Measurements from ENCODE around the gene ABHD6. TPM values are rescaled to one million over a fixed set of nuclear protein-coding genes. Genes with fewer than 3 reads are reported as not detected.

ABHD6 gene
- total RNA-seq, 1 donor from 2014 or later = 7.7 TPM

DNA sequence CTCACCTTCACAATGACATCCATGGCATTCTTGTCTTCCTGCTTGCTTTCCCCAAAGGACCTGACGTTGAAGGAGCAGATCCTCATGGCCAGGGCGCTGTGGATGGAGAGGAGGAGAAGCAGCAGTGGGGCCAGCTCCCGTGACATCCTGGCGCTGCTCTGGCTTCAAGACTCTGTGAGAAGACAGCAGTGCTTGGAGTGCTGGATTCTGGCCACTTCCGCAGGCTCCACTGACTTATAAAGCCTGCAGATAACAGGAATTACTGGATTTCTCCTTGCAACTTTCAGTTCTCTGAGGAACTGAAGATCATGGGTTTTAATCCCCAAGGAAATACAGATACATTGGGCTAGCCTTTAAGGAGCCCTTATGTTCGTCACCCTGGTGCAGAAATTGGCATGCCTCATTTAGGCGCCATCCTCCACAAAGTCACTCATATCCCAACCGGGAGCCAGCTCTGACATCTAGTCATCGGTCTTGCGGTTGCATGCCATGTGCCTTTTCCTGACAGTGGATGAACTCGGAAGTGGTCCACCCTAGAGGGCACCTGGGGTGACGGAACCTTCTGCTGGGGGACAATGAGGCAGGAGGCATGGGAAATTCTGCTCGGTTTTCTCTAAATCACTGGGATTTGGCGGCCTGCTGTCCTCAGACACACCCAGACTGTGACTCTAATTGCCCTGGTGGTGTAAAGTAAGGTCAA lies 26.7 kb upstream of the ABHD6 start, which contains the start of gene DNASE1L3:
DNASE1L3 (minus strand) TSS at position 212 of the 700 bp plus-strand sequence; CDS start at position 146, 66 bp downstream.
- no peak within 1 kb of the TSS for H3K4me3 ChIP-seq (ENCODE audit: low read depth, low read length)
- no peak for DNase-seq (ENCODE audit: low read depth)
- no peaks in the 10 kb centered on the region for H3K36me3 ChIP-seq (ENCODE audit: control insufficient read depth, insufficient read depth, low read length)
- TF ChIP-seq, protein P1, sequence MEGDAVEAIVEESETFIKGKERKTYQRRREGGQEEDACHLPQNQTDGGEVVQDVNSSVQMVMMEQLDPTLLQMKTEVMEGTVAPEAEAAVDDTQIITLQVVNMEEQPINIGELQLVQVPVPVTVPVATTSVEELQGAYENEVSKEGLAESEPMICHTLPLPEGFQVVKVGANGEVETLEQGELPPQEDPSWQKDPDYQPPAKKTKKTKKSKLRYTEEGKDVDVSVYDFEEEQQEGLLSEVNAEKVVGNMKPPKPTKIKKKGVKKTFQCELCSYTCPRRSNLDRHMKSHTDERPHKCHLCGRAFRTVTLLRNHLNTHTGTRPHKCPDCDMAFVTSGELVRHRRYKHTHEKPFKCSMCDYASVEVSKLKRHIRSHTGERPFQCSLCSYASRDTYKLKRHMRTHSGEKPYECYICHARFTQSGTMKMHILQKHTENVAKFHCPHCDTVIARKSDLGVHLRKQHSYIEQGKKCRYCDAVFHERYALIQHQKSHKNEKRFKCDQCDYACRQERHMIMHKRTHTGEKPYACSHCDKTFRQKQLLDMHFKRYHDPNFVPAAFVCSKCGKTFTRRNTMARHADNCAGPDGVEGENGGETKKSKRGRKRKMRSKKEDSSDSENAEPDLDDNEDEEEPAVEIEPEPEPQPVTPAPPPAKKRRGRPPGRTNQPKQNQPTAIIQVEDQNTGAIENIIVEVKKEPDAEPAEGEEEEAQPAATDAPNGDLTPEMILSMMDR (IDR thresholded peaks at IDR 0.05; ENCODE audit: insufficient read depth, low read length, poor library complexity, severe bottlenecking) = no peak
- H3K27me3 ChIP-seq (ENCODE audit: control insufficient read depth, insufficient read depth, low read length) = peaks cover 4% of the 10 kb centered on the region

DNA sequence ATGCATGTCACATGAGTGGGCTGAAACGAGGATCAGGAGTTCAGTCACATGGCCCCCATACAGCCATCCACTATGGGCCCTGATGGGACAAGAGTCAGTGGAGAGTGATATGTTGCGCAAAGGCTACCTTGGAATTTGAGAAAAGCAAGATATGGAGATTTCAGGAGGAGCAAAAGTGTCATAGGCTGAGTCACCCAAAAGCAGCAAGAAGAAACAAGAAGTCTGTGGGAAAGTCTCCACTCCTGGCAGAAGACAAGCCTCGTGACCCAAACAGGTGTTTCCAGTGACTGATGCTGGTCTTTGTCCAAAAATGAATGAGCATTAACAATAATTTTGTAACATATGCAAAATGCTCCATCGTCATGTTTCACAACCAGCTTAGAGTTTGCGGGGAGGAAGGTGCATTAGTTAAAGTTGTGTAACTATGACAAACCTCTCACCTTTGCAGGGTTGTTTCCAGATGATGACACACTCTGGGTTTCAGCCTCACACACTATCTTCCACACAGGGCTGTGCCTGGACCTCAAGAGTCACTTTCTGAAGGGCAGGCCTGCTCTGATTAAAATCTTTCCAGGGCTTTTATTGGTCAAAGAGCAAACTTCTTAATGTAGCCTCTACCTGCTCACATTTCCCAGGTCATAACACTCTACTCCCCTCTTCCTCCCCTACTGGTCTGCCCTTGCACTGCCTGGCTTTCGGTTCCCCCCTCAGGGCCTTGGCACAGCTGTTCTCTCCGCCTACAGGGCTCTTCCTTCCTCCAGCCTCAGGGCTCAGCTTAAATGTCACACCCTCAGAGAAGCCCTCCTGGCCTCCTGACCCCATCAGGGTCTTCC lies 22.9 kb upstream of the ABHD6 start:
- Histone ChIP-seq H3K36me3 (ENCODE audit: control insufficient read depth, insufficient read depth, low read length) (no peaks in the 10 kb centered on the region), H3K4me3 (ENCODE audit: low read depth, low read length) (no peak overlapping the region), H3K27me3 (ENCODE audit: control insufficient read depth, insufficient read depth, low read length) (peaks cover 4% of the 10 kb centered on the region)
- no peak for DNase-seq (ENCODE audit: low read depth)
- TF ChIP-seq, protein P1 (IDR thresholded peaks at IDR 0.05; ENCODE audit: insufficient read depth, low read length, poor library complexity, severe bottlenecking) = no peak

DNA sequence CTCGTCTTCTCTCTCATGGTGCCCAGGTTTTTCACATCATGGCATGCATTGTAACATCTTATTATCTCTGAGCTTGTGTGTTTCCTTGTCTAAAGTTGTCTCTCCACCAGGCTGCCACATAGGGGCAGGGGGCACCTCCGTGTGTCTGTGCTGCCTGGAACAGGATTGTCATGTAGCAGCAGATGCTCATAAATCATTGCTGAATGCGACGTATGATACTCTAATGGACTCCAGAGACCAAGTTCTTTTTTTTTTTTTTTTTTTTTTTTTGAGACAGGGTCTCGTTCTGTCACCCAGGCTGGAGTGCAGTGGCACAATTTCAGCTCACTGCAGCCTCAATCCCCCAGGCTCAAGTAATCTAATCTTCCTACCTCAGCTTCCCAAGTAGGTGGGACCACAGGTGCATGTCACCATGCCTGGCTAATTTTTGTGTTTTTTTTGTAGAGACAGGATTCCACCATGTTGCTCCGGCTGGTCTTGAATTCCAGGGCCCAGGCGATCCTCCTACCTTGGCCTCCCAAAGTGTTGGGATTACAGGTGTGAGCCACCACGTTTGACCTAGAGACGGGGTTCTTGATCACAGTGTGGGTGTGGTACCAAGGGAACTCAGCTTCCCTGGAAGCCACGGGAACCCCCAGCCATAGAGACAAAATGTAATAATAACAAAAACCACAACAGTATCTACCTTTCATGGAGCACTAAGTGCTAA lies 22.1 kb upstream of the ABHD6 start:
- Histone ChIP-seq H3K27me3 (ENCODE audit: control insufficient read depth, insufficient read depth, low read length) (peaks cover 4% of the 10 kb centered on the region), H3K4me3 (ENCODE audit: low read depth, low read length) (no peak overlapping the region), H3K36me3 (ENCODE audit: control insufficient read depth, insufficient read depth, low read length) (no peaks in the 10 kb centered on the region)
- DNase-seq (ENCODE audit: low read depth) = no peak
- TF ChIP-seq, protein P1 (IDR thresholded peaks at IDR 0.05; ENCODE audit: insufficient read depth, low read length, poor library complexity, severe bottlenecking) = no peak

DNA sequence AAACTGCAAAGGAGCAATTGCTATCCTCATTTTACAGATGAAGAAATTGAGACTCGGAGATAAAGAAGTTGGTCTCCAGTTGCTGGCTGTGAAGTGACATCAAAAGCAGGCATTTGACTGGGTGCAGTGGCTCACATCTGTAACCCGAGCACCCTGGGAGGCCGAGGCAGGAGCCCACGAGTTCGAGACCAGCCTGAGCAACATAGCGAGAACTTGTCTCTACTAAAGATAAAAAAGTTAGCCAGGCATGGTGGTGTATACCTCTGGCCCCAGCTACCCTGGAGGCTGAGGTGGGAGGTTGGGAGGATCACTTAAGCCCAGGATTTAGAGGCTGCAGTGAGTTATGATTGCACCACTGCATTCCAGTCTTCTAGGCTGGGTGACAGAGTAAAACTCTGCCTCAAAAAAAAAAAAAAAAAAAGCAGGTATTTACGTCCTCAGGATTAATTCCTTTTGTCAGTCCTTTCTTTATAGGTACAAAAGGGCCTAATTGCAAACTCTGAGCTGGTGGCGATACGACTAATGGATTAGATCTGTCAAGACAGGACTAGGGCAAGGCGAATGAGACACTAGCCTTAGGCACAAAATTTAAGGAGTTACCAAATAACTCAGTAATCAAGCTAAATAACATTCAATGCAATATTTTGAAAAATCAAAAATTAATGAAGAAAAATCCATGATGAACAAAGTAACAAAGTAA lies 20.9 kb upstream of the ABHD6 start:
- no peak for DNase-seq (ENCODE audit: low read depth)
- TF ChIP-seq, protein P1 (IDR thresholded peaks at IDR 0.05; ENCODE audit: insufficient read depth, low read length, poor library complexity, severe bottlenecking) = no peak
- Histone ChIP-seq H3K27me3 (ENCODE audit: control insufficient read depth, insufficient read depth, low read length) (no peaks in the 10 kb centered on the region), H3K4me3 (ENCODE audit: low read depth, low read length) (no peak overlapping the region), H3K36me3 (ENCODE audit: control insufficient read depth, insufficient read depth, low read length) (no peaks in the 10 kb centered on the region)

DNA sequence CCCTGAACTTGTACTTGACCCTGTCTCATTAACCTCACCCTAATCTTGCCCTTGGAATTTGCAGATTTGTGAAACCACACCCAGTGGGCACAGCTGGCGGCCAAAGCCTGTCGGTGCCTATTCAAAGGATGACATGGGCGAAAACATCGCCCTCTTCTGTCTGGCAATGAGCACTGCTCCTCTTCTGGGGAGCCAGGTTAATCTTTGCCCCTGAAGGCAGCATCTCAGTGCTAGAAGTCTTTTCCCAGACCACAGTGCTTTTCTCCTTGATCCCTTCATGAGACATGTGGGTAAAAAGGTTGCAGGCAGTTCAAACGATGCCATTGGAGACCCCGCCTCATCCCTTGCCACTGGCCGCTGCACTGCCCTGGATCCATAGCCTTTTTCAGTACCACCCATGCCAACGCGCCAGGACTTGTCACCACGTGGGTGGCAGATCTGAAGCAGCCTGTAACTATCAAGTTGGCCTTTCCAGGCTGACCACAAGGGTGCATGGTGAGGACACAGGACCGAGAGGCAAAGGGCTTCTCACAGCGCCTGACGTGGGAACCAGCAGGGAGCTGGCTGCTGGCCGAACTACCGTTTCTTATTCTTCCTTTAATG lies 20.3 kb upstream of the ABHD6 start:
- H3K4me3 ChIP-seq (ENCODE audit: low read depth, low read length) = no peak overlapping the region
- TF ChIP-seq, protein P1 (IDR thresholded peaks at IDR 0.05; ENCODE audit: insufficient read depth, low read length, poor library complexity, severe bottlenecking) = peak; percentile 84
- DNase-seq (ENCODE audit: low read depth) = no peak
- no peaks in the 10 kb centered on the region for H3K36me3 ChIP-seq (ENCODE audit: control insufficient read depth, insufficient read depth, low read length)
- no peaks in the 10 kb centered on the region for H3K27me3 ChIP-seq (ENCODE audit: control insufficient read depth, insufficient read depth, low read length)
